GM11168 (cell line): ENCODE data around the gene PTPRD.

ENCODE experiments used
- in situ Hi-C: fragments of 300-500 bp; cut with MboI; formaldehyde crosslinking; loops from one replicate; pipeline ENCODE4 v1.12.0; 2022; ENCODE audit warnings: low sequenced_read_pairs; ENCODE audit not compliant: unreplicated experiment

The PTPRD gene

DNA sequence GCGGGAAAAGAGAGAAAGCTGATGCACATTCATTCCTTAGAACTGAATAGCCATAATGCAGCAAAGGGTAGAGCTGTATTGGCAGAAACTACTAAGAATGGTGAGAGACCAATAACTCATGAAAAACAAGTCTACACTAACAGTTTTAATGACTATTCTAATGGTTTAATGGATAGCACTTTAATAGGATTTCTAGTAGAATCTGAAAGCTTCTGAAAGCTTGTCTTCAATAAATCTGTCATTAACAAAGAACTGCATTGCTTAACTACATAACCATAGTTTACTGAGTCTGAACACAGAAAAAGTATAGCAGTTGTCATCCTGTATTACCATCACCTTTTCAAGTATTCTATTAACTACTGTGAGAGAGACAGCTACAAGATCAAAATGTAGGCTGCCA, 2195.5 kb downstream of the PTPRD start:
- in situ Hi-C loops: no loop called here

DNA sequence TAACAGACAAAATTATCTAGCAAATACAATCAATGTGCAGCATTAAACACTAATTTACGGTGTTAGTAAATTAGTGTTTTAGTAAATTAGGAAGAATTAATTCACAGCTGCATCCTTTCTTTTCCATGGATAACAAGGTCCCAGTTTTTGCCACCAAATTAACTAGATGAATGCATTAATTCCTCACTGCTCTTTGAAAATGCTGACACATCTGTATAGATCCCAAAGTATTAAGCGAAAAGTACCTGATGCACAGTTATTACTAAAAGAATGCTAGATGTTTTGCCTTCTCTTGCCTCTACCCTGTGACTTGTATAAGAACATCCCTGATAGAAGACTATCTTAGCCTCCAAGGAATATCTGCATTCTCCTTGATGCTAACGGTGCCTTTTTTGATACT, 2200.5 kb downstream of the PTPRD start:
- in situ Hi-C loops: no loop called here

DNA sequence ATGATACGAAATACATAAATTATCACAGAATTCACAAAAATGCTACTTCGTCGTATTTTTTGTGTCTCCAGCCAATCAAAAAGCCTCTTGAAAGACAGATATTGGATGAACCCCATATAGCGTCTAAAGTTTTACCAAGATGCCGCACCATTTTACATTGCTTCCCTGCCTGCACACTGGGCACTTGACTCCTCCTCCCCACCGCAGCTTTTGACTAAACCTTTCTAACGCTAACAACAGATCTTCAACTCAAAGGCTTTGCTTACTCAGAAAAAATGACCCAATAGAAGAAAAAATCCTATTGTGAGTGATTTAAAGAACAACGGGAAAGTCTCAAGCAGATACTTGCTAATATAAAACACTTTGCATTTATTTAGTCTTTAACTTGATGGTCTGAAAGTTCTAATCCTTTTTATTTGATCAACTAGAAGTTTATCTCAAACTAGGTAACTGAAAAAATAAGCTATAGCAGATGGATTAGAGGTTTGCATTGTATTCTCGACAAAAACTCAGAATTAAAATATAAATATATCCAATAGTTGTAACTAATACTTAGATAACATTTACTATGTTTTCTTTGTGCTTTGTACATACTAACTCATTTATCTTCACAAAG, 2204.1 kb downstream of the PTPRD start:
- in situ Hi-C loops: no loop called here

DNA sequence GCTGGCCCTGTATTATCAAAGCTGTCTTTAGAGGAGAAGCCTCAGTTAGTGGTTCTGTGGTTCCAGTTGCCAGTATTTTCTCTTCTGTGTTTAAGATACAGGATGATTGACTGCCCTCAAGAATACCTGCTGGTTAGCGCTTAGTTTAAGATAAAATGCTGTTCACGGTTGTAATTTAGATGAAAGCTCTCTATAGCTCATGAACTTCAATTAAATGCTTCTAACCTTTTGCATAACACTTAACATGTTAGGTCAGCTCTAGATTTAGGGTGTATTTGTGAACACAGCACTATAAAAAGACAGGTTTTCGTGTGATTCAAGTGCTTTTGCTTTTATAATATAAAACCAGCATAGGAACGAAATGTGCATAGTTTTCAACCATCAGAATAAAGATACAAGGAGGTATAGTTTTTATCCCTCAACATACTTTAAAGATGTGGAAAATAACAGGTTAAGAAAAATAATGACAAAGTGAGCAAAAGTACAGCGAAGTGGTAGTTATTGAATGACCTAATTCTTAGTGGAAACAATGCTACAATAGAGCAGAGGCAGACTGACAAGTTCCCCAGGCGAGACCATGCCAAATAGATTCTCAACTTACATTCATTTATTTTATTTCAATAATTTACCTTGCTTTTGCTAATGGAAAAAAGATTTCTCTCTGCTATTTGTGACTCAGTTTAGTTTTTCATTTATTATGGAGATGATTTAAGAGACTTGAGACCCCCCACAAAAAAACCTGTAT, 2210.7 kb downstream of the PTPRD start:
- in situ Hi-C loops: no loop called here

DNA sequence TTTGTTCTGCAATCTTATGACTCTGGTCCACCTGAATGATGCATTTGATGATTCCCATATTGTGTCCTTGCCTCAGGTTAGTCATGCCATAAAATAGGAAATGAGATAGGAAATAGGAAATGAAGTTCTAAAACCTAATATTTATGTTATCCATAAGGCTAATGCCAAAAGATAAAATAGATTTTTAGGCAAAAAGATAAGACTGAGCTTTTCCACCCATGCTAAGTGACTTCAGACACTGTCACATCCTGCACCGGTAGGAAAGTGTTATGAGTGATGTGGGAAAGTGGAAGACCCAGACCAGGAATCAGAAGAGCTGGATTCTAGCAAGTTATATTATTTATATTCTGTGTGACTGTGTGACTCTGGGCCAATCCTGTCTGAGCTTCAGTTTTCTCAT, 2212.4 kb downstream of the PTPRD start:
- in situ Hi-C loops: no loop called here

DNA sequence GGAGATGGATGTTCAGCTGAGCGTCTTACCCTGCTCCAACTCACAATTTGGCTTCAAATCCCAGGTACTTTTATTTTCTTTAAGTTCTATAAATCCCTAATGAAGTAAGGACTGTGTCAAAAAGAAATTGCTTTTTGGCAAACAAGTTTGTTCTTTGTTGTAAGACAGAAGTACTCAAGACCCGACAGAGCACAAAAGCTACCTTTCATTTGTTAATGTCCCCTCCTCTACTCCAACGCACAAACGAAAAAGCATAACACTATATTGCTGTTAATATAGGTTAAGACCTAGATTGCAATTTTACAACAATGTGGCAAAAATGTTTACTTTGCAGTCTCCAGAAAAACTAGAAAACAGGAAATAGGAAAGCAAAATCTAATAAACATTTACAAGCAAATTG, 2217.8 kb downstream of the PTPRD start:
- in situ Hi-C loops: no loop called here

DNA sequence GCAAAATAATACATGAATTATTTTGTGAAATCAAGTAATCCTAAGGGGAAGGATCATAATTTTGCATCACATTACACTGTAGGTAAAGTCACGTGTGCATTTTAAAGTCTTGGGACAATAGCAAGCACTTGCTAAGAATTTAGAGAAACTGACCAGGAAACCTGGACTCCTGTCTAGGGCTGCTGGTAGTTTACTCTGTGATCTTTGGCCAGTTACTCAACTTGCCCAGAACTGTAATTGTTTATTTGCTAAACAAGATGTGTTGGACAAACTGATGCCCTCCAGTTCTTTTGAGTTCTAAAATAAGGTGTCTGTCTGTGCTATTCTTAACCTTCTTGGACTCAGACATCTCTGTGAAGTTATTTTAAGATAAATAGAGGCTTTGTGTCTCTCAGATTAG, 2218.5 kb downstream of the PTPRD start:
- in situ Hi-C loops: no loop called here

DNA sequence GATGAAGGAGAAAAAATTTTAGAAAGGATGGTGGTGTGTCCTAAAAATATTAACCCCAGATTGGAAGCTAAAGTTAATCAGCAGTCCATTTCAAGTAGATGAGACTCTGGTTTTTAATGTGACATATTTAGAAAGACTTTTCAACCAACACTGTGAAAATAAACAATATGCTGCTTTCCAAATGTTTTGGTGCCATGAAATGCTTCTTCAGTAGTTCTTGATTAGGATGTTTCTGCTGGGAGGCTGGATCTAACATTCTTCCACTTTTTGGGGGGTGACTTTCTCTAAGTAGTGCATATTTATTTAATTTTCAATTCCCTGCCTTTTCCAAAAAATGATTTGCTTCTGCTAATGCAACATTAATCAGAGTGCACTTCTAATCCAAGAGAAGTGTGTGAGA, 2219.9 kb downstream of the PTPRD start:
- in situ Hi-C loops: no loop called here

DNA sequence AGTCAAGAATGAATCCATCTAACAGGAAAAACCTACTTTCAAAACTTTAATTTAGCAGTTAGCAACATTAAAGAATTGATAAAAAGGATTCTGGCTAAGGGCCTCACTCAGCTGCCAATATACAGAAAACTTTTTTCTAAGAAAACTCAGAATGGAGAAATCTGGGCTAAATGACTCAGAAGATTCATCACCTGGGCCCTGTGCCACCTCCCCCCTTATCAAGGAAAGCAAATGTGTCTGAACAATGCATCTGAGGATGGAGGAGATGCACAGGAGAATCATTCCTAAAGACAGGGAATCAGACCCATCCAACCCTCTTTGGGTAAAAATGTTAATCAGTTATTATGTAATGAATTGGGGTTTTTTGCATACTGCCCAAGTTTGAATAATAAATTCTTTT, 2221.2 kb downstream of the PTPRD start:
- in situ Hi-C loops: no loop called here

DNA sequence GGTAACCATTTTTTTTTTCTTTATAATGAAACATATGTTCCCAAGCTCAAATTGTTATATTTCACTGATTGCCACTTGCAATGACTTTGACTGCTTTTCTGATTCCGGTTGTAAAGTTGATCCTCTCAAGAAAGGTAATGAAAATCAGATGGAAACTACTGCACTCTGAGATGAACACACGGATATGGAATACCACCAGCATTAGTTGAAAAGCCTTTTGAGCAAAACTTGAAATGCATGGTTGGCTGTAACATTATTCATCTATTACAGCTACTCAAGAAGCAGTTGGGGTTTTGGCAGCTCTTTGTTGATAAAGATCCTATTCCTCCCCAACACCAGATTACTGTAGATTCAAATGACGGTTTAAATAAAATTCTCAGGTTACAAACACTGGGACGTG, 2221.7 kb downstream of the PTPRD start:
- in situ Hi-C loops: no loop called here

DNA sequence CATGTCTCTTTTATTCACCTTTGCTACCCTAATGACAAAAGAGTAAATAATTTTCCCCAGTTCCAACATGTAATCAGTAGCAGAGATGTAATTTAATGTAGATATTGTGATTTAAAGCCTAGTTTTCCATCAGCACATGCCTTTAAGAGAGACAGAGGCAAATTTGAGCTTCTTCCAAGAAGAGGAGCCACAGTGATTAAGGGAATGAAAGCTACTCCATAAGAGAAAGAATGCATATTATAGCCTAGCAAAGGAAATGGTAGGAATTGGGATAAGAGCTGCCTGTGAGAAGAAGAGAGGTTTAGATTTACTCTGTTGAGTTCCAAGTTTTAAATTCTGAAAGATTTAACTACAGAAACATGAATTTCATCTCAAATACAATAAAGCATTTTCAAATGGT, 2222.2 kb downstream of the PTPRD start:
- in situ Hi-C loops: no loop called here

DNA sequence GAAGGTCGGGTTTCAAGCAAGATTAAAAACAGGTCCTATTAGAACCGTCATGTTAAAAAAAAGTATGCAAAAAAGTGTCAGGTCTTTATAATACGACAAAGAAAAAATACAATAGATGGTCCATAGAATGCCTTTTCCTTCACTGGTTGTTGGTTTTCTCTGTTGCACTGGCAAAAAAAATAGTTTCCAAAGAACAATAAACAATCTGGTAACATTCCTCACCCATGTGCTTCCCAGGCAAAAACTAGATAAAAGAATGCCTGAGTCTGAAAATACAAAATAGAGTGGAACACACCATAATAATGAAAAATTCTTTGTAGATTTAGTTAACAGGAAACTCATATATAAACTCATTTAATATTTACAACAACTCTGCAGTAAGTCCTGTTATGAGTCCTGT, 2223.3 kb downstream of the PTPRD start:
- in situ Hi-C loops: no loop called here

DNA sequence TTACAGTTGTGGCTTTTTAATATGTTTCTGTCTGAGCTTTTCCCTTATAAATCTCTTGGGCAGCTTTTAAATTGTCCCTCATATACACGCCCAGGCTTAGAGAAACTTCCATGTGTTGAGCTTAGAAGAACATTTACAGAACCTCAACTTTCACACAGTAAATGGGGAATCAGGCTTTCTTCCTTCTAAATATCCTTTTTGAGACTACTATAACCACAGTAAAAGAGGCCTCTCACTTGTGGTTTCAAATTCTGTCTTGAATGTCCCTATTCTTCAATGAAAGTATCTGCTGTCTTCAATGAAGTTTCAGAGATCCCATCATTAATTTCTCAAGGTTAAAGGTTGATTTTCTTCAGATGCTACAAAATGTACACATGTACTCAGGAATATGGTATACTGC, 2224.7 kb downstream of the PTPRD start:
- in situ Hi-C loops: no loop called here

DNA sequence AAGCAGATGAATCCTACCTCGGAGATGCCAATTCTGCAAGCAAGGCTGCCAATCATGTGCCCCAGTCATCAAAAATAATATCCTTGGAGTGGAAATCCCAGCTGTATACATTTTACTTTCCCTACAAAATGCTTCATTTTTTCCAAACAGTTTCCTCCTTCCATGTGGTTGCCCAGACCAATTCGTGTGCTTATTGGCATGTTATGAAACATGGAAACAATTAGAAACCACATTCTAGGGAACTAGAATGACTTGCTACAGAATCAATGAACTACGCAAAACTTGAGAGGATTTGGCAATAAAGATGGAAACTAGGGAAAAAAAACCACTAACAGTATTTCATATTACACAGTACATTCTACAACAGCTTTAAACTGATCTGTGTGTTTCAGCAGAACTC, 2228.7 kb downstream of the PTPRD start:
- in situ Hi-C loops: no loop called here

DNA sequence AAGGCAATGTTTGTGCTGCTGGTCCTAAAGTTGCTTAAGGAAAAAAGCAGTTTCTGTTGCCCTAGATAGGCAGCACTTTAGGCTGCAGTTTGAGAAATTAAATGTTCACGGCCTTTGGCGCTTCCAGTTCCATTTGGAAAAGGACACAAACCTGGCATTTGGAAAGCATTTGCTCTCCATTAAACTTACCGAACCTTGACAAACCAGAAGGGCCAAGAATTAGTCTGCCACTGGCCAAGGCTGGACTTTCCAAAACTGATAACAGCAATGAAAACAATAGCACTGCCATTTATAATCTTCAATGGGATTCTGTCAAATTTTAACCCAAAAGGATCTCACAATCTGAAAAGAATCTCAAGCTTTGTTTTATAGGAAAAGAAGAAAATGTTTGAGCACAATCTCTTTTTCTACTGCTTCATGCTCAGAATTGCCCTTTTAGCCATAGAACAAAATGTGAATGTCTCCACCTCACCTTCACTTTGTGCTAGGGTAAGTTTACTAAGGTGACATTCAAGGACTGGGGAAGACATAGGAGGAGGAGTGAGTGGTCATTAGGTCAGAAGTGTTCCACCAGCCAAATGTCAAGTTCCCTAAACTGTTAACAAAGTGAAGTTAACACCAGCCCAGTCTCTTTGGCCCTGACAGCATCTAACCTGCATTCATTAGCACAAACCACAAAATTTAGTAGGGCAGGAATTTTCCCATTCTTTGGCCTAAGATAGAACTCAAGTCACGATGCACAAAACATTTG, 2229.8 kb downstream of the PTPRD start:
- in situ Hi-C loops: no loop called here

DNA sequence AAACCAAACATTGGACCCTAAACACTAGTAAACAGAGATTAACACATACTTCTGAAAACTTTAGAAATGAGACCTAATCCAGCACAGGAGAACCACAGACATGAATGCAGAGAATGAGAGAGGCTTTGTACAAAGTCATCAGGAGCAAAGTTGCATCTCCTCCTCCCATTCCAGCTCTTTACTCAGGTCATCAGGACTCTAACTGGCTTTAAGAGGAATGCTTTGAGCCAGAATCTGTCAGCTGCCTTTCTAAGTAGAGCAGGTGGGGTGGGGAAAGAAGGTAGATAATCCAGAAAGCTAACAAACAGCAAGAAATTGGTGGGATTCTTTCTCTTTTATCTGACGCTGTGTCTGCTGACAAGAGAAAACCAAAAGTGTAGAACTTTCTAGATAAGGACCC, 2230.5 kb downstream of the PTPRD start:
- in situ Hi-C loops: no loop called here

DNA sequence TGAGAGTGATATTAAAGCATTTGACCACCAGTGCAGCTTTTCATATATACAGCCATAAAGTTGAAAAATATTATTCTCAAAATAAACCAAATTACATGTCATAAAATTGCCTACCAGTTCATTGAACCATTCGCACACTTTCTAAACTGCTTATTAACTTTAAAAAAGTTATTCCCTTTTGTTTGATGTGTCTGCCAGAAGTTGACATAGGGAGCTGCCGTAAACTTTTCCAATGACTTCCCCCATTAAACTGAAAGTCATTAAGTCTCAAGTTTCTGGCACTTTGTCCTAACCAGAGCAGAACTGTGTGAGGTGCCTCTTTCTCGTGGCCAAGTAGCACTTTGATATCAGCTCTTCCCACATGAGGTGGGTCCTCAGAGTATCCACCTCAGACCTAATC, 2231.2 kb downstream of the PTPRD start:
- in situ Hi-C loops: no loop called here

DNA sequence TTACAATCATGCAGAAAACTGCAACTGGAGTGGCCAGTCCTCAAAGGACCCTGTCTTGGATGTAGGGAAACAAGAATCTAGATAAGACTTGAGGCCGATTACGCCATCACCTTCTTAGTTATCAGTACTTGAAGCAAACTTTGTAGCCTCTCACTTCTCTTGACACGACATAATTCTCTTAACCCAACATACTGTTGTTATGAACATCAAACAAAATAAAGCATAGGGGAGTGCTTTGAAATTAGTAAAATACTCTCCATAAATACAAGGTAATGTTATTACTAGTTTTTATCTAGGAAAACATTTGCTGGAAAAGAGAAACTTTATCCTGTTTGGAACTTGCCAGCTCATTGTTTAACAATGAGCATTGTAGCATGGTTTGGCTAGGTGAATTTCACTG, 2238.3 kb downstream of the PTPRD start:
- in situ Hi-C loops: no loop called here

DNA sequence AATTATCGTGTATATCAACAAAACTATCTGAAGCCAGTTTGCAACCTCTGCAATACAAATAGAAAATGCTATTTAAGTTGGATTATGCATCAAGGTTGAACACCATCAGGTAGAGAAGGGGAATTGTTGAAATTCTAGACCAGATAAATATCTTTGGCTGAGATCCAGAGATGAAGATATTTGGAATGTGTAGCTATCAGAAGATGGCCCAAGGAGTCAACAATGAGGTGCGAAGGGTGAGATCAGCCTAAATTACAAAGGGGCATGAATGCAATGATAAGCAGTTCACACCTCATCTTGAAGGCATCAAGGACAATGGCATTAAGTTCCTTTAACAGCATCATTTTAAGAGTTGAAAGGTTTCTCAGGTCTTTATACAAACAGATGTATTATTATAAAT, 2241.1 kb downstream of the PTPRD start:
- in situ Hi-C loops: no loop called here

DNA sequence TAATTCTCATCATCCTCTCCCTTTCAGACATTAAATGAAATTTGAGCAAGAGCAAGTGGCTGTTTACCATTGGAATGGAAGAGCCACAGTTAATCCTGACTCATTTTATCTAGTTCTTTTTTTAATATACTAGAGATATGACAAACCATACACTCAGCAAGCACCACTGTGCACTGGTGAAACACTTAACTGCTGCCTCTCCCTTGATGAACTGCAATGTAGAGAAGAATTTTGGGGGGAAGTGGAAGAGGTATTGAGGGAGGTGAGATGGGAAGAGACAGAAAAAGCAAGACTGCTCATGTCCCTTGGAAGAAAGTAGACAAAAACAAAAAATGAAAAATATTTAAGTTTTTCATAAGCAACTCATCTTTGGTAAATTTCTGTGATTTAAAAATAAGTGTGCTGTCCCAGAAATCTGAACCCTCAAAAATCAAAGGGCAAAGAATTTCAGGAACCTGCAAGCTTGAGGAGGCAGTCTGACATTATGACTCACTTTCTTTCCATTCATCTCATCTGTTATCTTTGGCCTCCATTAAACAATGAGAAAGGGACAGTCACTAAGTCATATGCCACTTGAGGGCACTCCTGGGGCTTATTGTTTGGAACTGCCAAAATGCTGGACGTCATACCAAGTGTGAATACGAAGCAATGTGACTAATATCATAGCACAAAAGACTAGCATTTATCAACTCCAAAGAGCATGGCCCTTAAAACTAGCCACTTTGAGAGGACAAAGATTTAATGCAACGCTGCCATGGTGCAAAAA, 2246.5 kb downstream of the PTPRD start:
- in situ Hi-C loops: no loop called here
